ENCODE measurements around the gene GJA3. TPM values are rescaled to one million over a fixed set of nuclear protein-coding genes. Genes with fewer than 3 reads are reported as not detected.
A peak's percentile ranks its signal among the peaks of the same experiment; 100 is the strongest.

The GJA3 gene
- total and polyA plus RNA-seq, 2 of the 4 experiments (the other 2 are of a cell fraction), result 1.5 to 2.7 TPM

DNA sequence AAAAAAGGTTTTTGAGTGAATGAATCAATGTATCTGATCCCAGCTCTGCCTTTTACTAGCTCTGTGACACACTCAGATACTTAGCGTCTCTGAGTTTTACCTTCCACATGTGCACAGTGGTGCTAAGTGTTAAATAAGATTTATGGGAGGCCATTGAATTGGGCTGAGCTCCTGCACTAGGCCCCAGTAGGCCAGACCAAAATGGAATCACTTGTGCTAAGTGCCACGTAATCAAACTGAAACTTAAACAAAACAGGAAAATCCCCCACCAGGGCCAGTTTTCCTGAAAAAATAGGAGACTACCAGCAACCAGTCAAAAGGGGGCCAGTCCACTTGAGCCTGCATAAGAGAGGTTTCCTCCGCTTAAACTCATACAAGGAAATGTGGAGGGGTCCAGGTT is 40.9 kb downstream of the GJA3 start:
- H3K27me3 ChIP-seq (ENCODE audit: control insufficient read depth, insufficient read depth, low read length), result no peaks in the 10 kb centered on the region
- H2BK5ac ChIP-seq (ENCODE audit: low read depth, low read length, poor library complexity, severe bottlenecking), result no peak overlapping the region
- dilution Hi-C loops (cut with HindIII; ENCODE audit: low sequenced_read_pairs, unreplicated experiment) (no loop called here), intact Hi-C loops (cut with micrococcal nuclease) (no loop called here), in situ Hi-C loops (cut with MboI; ENCODE audit: low sequenced_read_pairs) (no loop called here)
- H2BK20ac ChIP-seq (ENCODE audit: low read depth, low read length), result no peak overlapping the region
- CTCF ChIA-PET, result no interaction called here
- DNase-seq, result no peak
- H3K56ac ChIP-seq (ENCODE audit: extremely low read depth, insufficient read depth, low read length), result no peak overlapping the region
- H3K4me3 ChIP-seq (ENCODE audit: insufficient read depth, low read depth, low read length), result no peak overlapping the region
- H3K18ac ChIP-seq (ENCODE audit: low read depth, low read length), result no peak overlapping the region
- POLR2A ChIA-PET (ENCODE audit: unreplicated experiment), result no interaction called here
- BruUV-seq (replicated peaks), result no TSS peak
- H2BK15ac ChIP-seq (ENCODE audit: low read depth, low read length), result no peak overlapping the region
- no peak overlapping the region for H2AK5ac ChIP-seq (ENCODE audit: low read depth, low read length)
- H4K20me1 ChIP-seq (ENCODE audit: insufficient read depth, low read length), result no peaks in the 10 kb centered on the region
- H4K5ac ChIP-seq (ENCODE audit: low read depth, low read length), result no peak overlapping the region; the same call in 1 of the 2 replicates
- H3K9me3 ChIP-seq (ENCODE audit: control insufficient read depth, insufficient read depth, low read length), result no peaks in the 10 kb centered on the region
- H3K27ac ChIP-seq (ENCODE audit: insufficient read depth, low read length), result no peak overlapping the region
- H3K14ac ChIP-seq (replicated peaks; ENCODE audit: low read depth, low read length), result no peak overlapping the region
- H4K8ac ChIP-seq (ENCODE audit: low read depth in 2 of 2, low read length in 2 of 2), result peak overlapping the region in 1 of 2 experiments; percentile 17; a peak in 2 of 4 replicates
- no peaks in the 10 kb centered on the region for H3K9me1 ChIP-seq (ENCODE audit: insufficient read depth, low read length)
- no peak overlapping the region for H3K4me2 ChIP-seq (ENCODE audit: low read depth, low read length)
- no peak for TF ChIP-seq MAZ (IDR thresholded peaks at IDR 0.05; ENCODE audit: borderline replicate concordance, low read depth, low read length)
- no peak for TF ChIP-seq RAD21 (IDR thresholded peaks at IDR 0.05; ENCODE audit: low read length)
- TF ChIP-seq, protein P1, sequence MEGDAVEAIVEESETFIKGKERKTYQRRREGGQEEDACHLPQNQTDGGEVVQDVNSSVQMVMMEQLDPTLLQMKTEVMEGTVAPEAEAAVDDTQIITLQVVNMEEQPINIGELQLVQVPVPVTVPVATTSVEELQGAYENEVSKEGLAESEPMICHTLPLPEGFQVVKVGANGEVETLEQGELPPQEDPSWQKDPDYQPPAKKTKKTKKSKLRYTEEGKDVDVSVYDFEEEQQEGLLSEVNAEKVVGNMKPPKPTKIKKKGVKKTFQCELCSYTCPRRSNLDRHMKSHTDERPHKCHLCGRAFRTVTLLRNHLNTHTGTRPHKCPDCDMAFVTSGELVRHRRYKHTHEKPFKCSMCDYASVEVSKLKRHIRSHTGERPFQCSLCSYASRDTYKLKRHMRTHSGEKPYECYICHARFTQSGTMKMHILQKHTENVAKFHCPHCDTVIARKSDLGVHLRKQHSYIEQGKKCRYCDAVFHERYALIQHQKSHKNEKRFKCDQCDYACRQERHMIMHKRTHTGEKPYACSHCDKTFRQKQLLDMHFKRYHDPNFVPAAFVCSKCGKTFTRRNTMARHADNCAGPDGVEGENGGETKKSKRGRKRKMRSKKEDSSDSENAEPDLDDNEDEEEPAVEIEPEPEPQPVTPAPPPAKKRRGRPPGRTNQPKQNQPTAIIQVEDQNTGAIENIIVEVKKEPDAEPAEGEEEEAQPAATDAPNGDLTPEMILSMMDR (conservative IDR thresholded peaks at IDR 0.05; ENCODE audit: low read depth, low read length), result no peak
- TF ChIP-seq CHD1 (IDR thresholded peaks at IDR 0.05; ENCODE audit: low read depth, low read length), result no peak
- TF ChIP-seq RCOR1 (IDR thresholded peaks at IDR 0.05; ENCODE audit: insufficient replicate concordance, low read length), result no peak
- TF ChIP-seq NFE2L2 (IDR thresholded peaks at IDR 0.05; ENCODE audit: low read depth, low read length), result no peak
- no peak for TF ChIP-seq SMC3 (IDR thresholded peaks at IDR 0.05; ENCODE audit: low read depth, low read length)
- TF ChIP-seq BHLHE40 (IDR thresholded peaks at IDR 0.05; ENCODE audit: low read depth, low read length), result no peak
- no peak for TF ChIP-seq MAFK (IDR thresholded peaks at IDR 0.05; ENCODE audit: low read depth, low read length)
- TF ChIP-seq FOS (IDR thresholded peaks at IDR 0.05; ENCODE audit: low read depth, low read length), result no peak
- TF ChIP-seq, protein P2, sequence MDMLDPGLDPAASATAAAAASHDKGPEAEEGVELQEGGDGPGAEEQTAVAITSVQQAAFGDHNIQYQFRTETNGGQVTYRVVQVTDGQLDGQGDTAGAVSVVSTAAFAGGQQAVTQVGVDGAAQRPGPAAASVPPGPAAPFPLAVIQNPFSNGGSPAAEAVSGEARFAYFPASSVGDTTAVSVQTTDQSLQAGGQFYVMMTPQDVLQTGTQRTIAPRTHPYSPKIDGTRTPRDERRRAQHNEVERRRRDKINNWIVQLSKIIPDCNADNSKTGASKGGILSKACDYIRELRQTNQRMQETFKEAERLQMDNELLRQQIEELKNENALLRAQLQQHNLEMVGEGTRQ (IDR thresholded peaks at IDR 0.05; ENCODE audit: low read depth, low read length), result no peak
- no peak overlapping the region for H2AFZ ChIP-seq (replicated peaks; ENCODE audit: low read length, poor library complexity)
- no peaks in the 10 kb centered on the region for H3K79me1 ChIP-seq (ENCODE audit: low read depth in 1 of 2, low read length in 2 of 2)
- H3K9ac ChIP-seq (ENCODE audit: low read depth, low read length), result no peak overlapping the region
- H3K23ac ChIP-seq (ENCODE audit: low read depth, low read length), result 0 out of 2 replicates have a peak overlapping the region, but pooled peaks have one; percentile 4
- peaks cover 11% of the 10 kb centered on the region for H3K4me1 ChIP-seq (ENCODE audit: control insufficient read depth, insufficient read depth, low read length)
- WGBS, 2 experiments (ENCODE audit: extremely low coverage in 2 of 2, insufficient read length in 1 of 2), result 100% methylated on average over 1 of the region's 3 CpGs; no CpG with 5 or more reads in 1 of the 2 experiments
- no peak overlapping the region; the same call in 1 of the 2 replicates for H4K91ac ChIP-seq (ENCODE audit: insufficient read depth, low read depth, low read length)
- no peak overlapping the region for H3K4ac ChIP-seq (ENCODE audit: low read depth, low read length)
- no peak overlapping the region for H2AK9ac ChIP-seq (replicated peaks; ENCODE audit: low read depth, low read length, poor library complexity)
- no peaks in the 10 kb centered on the region for H3K36me3 ChIP-seq (ENCODE audit: control insufficient read depth, insufficient read depth, low read length)
- no peak for ATAC-seq (ENCODE audit: low read depth)
- H2BK120ac ChIP-seq (ENCODE audit: low read depth, low read length), result no peak overlapping the region
